ENCODE data around the gene NPTN. TPM values are rescaled to one million over a fixed set of nuclear protein-coding genes. Genes with fewer than 3 reads are reported as not detected.
"Not testable (repeated sequence)": the region's sequence is repeated elsewhere in the genome, so short reads cannot be mapped to it uniquely, and the experiment has no call there.

The NPTN gene
- total and polyA plus RNA-seq, 12 donors, result 89.9 to 212 (median 186) TPM

GRCh38 chr15:73560501-73561117 lies 72.6 kb downstream of the NPTN start:
- peak in 4 of 8 donors; percentile 46 to 54 (median 50) for ATAC-seq
- Histone ChIP-seq H3K4me1 (peaks cover 0 to 23% (median 11%) of the 10 kb centered on the region in 9 donors), H3K36me3 (peaks cover 0 to 98% (median 25%) of the 10 kb centered on the region in 9 donors), H3K27ac (no peak overlapping the region), H3K4me3 (no peak overlapping the region), H3K9me3 (no peaks in the 10 kb centered on the region), H3K27me3 (no peaks in the 10 kb centered on the region)
- DNase-seq, result peak in 1 of 2 donors; percentile 36
- 53 to 59% methylated on average over 2 of the region's 2 CpGs for WGBS, 2 donors
- intact Hi-C loops (cut with DNase I), result loop anchor here (1.0 to 10.0 kb wide), 10 partner anchors 72 to 364 kb away; partner anchors contain the start of genes LOXL1 (in 1 of the 10) and NPTN (in 1 of the 10)
- TF ChIP-seq, protein P1, sequence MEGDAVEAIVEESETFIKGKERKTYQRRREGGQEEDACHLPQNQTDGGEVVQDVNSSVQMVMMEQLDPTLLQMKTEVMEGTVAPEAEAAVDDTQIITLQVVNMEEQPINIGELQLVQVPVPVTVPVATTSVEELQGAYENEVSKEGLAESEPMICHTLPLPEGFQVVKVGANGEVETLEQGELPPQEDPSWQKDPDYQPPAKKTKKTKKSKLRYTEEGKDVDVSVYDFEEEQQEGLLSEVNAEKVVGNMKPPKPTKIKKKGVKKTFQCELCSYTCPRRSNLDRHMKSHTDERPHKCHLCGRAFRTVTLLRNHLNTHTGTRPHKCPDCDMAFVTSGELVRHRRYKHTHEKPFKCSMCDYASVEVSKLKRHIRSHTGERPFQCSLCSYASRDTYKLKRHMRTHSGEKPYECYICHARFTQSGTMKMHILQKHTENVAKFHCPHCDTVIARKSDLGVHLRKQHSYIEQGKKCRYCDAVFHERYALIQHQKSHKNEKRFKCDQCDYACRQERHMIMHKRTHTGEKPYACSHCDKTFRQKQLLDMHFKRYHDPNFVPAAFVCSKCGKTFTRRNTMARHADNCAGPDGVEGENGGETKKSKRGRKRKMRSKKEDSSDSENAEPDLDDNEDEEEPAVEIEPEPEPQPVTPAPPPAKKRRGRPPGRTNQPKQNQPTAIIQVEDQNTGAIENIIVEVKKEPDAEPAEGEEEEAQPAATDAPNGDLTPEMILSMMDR (IDR thresholded peaks at IDR 0.05), result peak; percentile 26 to 74 (median 55)

- peaks cover 0 to 100% (median 23%) of the 10 kb centered on the region in 9 donors for H3K36me3 ChIP-seq
These were observed 74.7 kb downstream of the NPTN start for GRCh38 chr15:73558529-73558928.

GRCh38 chr15:73555080-73555479 lies 78.1 kb downstream of the NPTN start:
- no peak for DNase-seq
- Histone ChIP-seq H3K4me3 (no peak overlapping the region), H3K9me3 (no peaks in the 10 kb centered on the region), H3K36me3 (peaks cover 0 to 67% (median 10%) of the 10 kb centered on the region in 9 donors), H3K4me1 (peaks cover 0 to 6% (median 0%) of the 10 kb centered on the region in 9 donors), H3K27ac (no peak overlapping the region), H3K27me3 (no peaks in the 10 kb centered on the region)
- peak in 1 of 8 donors; percentile 7 for ATAC-seq
- intact Hi-C loops (cut with DNase I), result loop anchor here in 5 of 10 donors (5.0 to 10.0 kb wide), 3 partner anchors 82 to 250 kb away; no protein-coding TSS in a partner anchor
- TF ChIP-seq, protein P1 (IDR thresholded peaks at IDR 0.05), result no peak
- 89 to 90% methylated on average over 4 of the region's 4 CpGs for WGBS, 2 donors

More at GRCh38 chr15:73558529-73558928, 74.7 kb downstream of the NPTN start:
- no peaks in the 10 kb centered on the region for H3K27me3 ChIP-seq
- no peak for DNase-seq
- ATAC-seq, result no peak
- TF ChIP-seq, protein P1 (IDR thresholded peaks at IDR 0.05), result no peak
- H3K4me1 ChIP-seq, result peaks cover 0 to 6% (median 0%) of the 10 kb centered on the region in 9 donors
- no peak overlapping the region for H3K27ac ChIP-seq
- H3K4me3 ChIP-seq, result no peak overlapping the region
- 98% methylated on average over 1 of the region's 1 CpG for WGBS, 2 donors
- no peaks in the 10 kb centered on the region for H3K9me3 ChIP-seq
- intact Hi-C loops (cut with DNase I), result loop anchor here in 5 of 10 donors (5.0 to 10.0 kb wide), 3 partner anchors 79 to 254 kb away; no protein-coding TSS in a partner anchor

DNA sequence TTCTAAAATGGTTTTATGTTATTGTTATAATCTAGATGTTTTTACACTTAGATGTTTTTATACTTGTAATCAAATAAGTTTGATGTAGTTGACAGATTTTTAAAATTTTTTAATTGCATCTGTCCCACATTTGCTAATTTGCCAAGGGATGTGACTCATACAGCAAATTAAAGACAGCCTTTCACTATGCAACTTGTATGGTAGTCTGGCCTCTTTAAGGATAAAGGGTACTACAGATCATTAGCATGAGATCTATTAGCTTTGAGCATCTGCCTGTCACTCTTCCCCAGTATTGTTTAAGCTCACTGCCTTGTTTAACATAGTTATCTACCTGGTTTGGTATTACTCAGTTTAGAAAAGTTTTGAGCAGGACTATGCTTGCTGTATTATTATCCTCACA lies 83.0 kb downstream of the NPTN start:
- TF ChIP-seq, protein P1 (IDR thresholded peaks at IDR 0.05), result no peak
- Histone ChIP-seq H3K27me3 (no peaks in the 10 kb centered on the region), H3K27ac (no peak overlapping the region), H3K36me3 (peaks cover 0 to 19% (median 0%) of the 10 kb centered on the region in 9 donors), H3K4me1 (peaks cover 0 to 6% (median 0%) of the 10 kb centered on the region in 9 donors), H3K9me3 (no peaks in the 10 kb centered on the region), H3K4me3 (no peak overlapping the region)
- intact Hi-C loops (cut with DNase I), result loop anchor here in 2 of 10 donors (10.0 kb wide), 1 partner anchor 245 kb away; no protein-coding TSS in a partner anchor
- ATAC-seq (no peak), DNase-seq (no peak)

- WGBS, 2 donors, result 94 to 97% methylated on average over 3 of the region's 3 CpGs
- ATAC-seq, result not testable (repeated sequence)
These were observed 84.3 kb downstream of the NPTN start for GRCh38 chr15:73548925-73549324.

More at GRCh38 chr15:73548925-73549324, 84.3 kb downstream of the NPTN start:
- not testable (repeated sequence) for H3K27ac ChIP-seq, H3K27me3 ChIP-seq, H3K4me1 ChIP-seq, DNase-seq, H3K4me3 ChIP-seq, H3K9me3 ChIP-seq
- intact Hi-C loops (cut with DNase I), result loop anchor here in 3 of 10 donors (10.0 kb wide), 2 partner anchors 234 to 244 kb away; no protein-coding TSS in a partner anchor
- peaks cover 0 to 13% (median 0%) of the 10 kb centered on the region in 9 donors for H3K36me3 ChIP-seq
